OCI-LY1 (cell line): ENCODE data around the gene UST.

Experiments used
- CTCF ChIP-seq: fragments of 200-600 bp; sonication (generic), shearing (Covaris generic); IDR thresholded peaks from 2 replicates; pipeline ENCODE4 v1.5.1; 2017; ENCODE audit warnings: mild to moderate bottlenecking, antibody characterized with exemption, low read length, moderate library complexity, mixed read lengths
- EZH2 ChIP-seq: fragments of 200-600 bp; sonication (generic), shearing (Covaris generic); IDR thresholded peaks from 2 replicates; pipeline ENCODE4 v1.8.0; 2017; ENCODE audit warnings: borderline replicate concordance, mixed run types, mild to moderate bottlenecking, antibody characterized with exemption, low read length, moderate library complexity, mixed read lengths

DNA sequence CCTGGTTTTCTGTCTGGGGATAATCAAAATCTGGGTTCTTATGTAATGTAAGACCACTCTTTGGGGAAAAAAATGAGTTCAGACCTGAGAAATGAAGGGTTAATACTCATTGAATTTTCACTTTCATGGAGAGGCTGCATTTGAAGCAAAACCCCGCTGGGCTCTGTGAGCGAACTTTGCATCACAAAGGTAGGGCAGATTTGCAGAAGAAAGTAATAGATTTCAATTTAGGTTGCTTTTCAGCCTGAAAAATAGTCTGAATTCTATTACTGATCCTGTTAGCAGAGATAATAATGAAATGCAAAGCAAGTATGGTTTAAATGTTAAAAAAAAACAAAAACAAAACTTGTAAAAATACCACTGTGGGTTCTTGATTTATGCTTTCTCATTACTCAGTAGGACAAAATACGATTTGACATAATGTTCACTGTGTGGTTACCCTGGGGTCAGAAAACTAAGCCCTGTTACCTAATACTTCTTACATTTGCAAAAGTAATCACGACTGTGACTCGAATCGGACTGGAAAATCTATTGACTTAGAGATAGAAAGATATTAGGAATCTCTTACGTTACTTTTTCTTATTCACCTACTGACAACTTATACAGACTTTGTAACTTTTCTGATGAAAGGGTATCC, 72.2 kb downstream of the UST start:
- TF ChIP-seq CTCF (no peak), EZH2 (no peak)
